ENCODE measurements around the gene PRDM10.

PRDM10 gene

DNA sequence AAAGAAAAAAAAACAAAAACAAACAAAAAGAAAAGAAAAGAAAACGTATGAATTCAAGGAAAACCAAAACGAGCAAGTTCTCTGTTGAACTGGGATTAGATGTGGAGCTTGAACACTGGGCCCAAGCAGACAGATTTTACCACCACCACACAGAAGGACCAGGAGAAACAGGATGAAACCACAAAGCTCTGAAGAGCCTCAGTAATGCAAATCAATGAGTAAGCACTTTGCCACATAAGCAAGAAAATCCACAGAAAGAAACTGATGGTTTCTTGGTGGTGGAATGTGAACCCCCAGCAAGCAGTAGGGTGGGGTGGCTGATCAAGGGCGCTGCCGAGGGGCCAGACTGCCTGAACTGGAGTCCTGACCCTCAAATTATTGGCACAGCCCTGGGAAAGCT, 56.4 kb downstream of the PRDM10 start:
- ChIA-PET CTCF (interaction anchor here (1.0 to 2.3 kb wide), 9 partner anchors 9 to 186 kb away, joined by 3 to 14 read pairs (median 3); no protein-coding TSS in a partner anchor), POLR2A (interaction anchor here (1.3 kb wide), 1 partner anchor 46 kb away, joined by 3 read pairs; no protein-coding TSS in a partner anchor)
- Histone ChIP-seq H3K27me3 (replicated peaks in 2 of 5; ENCODE audit: control insufficient read depth in 4 of 5, insufficient read depth in 5 of 5, low read length in 4 of 5) (no peaks in the 10 kb centered on the region), H3K36me3 (ENCODE audit: control insufficient read depth in 4 of 4, insufficient read depth in 4 of 4, low read length in 3 of 4) (peaks cover 0 to 14% (median 0%) of the 10 kb centered on the region in 4 experiments), H3K4me3 (ENCODE audit: control insufficient read depth in 1 of 7, extremely low read depth in 1 of 7, insufficient read depth in 4 of 7, low read depth in 2 of 7, low read length in 6 of 7) (peak overlapping the region in 1 of 7 experiments; percentile 3), H3K9me3 (ENCODE audit: control extremely low read depth in 1 of 5, control insufficient read depth in 4 of 5, insufficient read depth in 2 of 5, low read depth in 1 of 5, low read length in 4 of 5) (no peaks in the 10 kb centered on the region), H3K4me1 (ENCODE audit: control extremely low read depth in 1 of 4, control insufficient read depth in 4 of 4, insufficient read depth in 4 of 4, low read length in 3 of 4) (peaks cover 16 to 65% (median 48%) of the 10 kb centered on the region in 4 experiments), H3K27ac (ENCODE audit: insufficient read depth in 1 of 2, low read depth in 1 of 2, low read length in 2 of 2, poor library complexity in 1 of 2, severe bottlenecking in 2 of 2) (peak overlapping the region in 1 of 2 experiments; percentile 16)
- WGBS (ENCODE audit: insufficient coverage): no CpG with 5 or more reads among the region's 4 CpGs
- DNase-seq: peak; percentile 25 to 67 (median 58)

- Histone ChIP-seq H3K4me3 (ENCODE audit: control insufficient read depth in 1 of 7, extremely low read depth in 1 of 7, insufficient read depth in 4 of 7, low read depth in 2 of 7, low read length in 6 of 7) (no peak overlapping the region), H3K27ac (ENCODE audit: insufficient read depth in 1 of 2, low read depth in 1 of 2, low read length in 2 of 2, poor library complexity in 1 of 2, severe bottlenecking in 2 of 2) (no peak overlapping the region), H3K4me1 (ENCODE audit: control extremely low read depth in 1 of 4, control insufficient read depth in 4 of 4, insufficient read depth in 4 of 4, low read length in 3 of 4) (peaks cover 10 to 56% (median 39%) of the 10 kb centered on the region in 4 experiments), H3K9me3 (ENCODE audit: control extremely low read depth in 1 of 5, control insufficient read depth in 4 of 5, insufficient read depth in 2 of 5, low read depth in 1 of 5, low read length in 4 of 5) (no peaks in the 10 kb centered on the region), H3K36me3 (ENCODE audit: control insufficient read depth in 4 of 4, insufficient read depth in 4 of 4, low read length in 3 of 4) (peaks cover 0 to 14% (median 0%) of the 10 kb centered on the region in 4 experiments), H3K27me3 (replicated peaks in 2 of 5; ENCODE audit: control insufficient read depth in 4 of 5, insufficient read depth in 5 of 5, low read length in 4 of 5) (no peaks in the 10 kb centered on the region)
- peak; percentile 15 to 52 (median 25) for DNase-seq
- POLR2A ChIA-PET: interaction anchor here (1.3 kb wide), 1 partner anchor 47 kb away, joined by 3 read pairs; no protein-coding TSS in a partner anchor
- WGBS (ENCODE audit: insufficient coverage): 100% methylated on average over 2 of the region's 11 CpGs
- CTCF ChIA-PET: interaction anchor here (1.2 to 2.3 kb wide), 5 partner anchors 10 to 37 kb away, joined by 3 to 14 read pairs (median 5); no protein-coding TSS in a partner anchor
Measured at GRCh38 chr11:129945373-129945772, 57.3 kb downstream of the PRDM10 start.

DNA sequence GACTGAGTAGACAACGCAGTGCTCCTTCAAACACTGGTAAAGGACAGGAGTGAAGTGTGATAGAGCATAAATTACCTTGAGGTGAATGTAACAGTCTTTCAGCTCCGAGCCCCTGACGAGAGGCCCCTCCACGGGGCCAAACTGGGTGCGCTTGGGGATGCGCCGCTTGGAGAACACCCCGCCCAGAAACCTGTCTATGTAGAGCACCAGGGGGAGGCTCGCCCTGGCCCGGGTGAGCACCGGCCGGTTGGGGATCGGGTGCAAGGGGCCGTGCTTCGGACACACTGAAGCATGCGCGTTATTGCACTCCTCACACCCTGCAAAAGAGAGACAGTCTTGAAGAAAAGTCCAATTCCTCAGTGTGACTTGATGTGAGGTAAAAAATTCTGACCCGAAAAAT, 57.9 kb downstream of the PRDM10 start:
- DNase-seq: no peak
- Histone ChIP-seq H3K27ac (ENCODE audit: insufficient read depth in 1 of 2, low read depth in 1 of 2, low read length in 2 of 2, poor library complexity in 1 of 2, severe bottlenecking in 2 of 2) (no peak overlapping the region), H3K9me3 (ENCODE audit: control extremely low read depth in 1 of 5, control insufficient read depth in 4 of 5, insufficient read depth in 2 of 5, low read depth in 1 of 5, low read length in 4 of 5) (no peaks in the 10 kb centered on the region), H3K27me3 (replicated peaks in 2 of 5; ENCODE audit: control insufficient read depth in 4 of 5, insufficient read depth in 5 of 5, low read length in 4 of 5) (no peaks in the 10 kb centered on the region), H3K4me1 (ENCODE audit: control extremely low read depth in 1 of 4, control insufficient read depth in 4 of 4, insufficient read depth in 4 of 4, low read length in 3 of 4) (peaks cover 10 to 49% (median 33%) of the 10 kb centered on the region in 4 experiments), H3K36me3 (ENCODE audit: control insufficient read depth in 4 of 4, insufficient read depth in 4 of 4, low read length in 3 of 4) (peaks cover 0 to 14% (median 0%) of the 10 kb centered on the region in 4 experiments), H3K4me3 (ENCODE audit: control insufficient read depth in 1 of 7, extremely low read depth in 1 of 7, insufficient read depth in 4 of 7, low read depth in 2 of 7, low read length in 6 of 7) (no peak overlapping the region)
- ChIA-PET POLR2A (no interaction called here), CTCF (no interaction called here)
- 95% methylated on average over 17 of the region's 18 CpGs for WGBS (ENCODE audit: insufficient coverage)

- Histone ChIP-seq H3K27ac (ENCODE audit: insufficient read depth in 1 of 2, low read depth in 1 of 2, low read length in 2 of 2, poor library complexity in 1 of 2, severe bottlenecking in 2 of 2) (no peak overlapping the region), H3K4me3 (ENCODE audit: control insufficient read depth in 1 of 7, extremely low read depth in 1 of 7, insufficient read depth in 4 of 7, low read depth in 2 of 7, low read length in 6 of 7) (no peak overlapping the region), H3K27me3 (replicated peaks in 2 of 5; ENCODE audit: control insufficient read depth in 4 of 5, insufficient read depth in 5 of 5, low read length in 4 of 5) (no peaks in the 10 kb centered on the region), H3K4me1 (ENCODE audit: control extremely low read depth in 1 of 4, control insufficient read depth in 4 of 4, insufficient read depth in 4 of 4, low read length in 3 of 4) (peaks cover 3 to 33% (median 18%) of the 10 kb centered on the region in 4 experiments), H3K9me3 (ENCODE audit: control extremely low read depth in 1 of 5, control insufficient read depth in 4 of 5, insufficient read depth in 2 of 5, low read depth in 1 of 5, low read length in 4 of 5) (no peaks in the 10 kb centered on the region), H3K36me3 (ENCODE audit: control insufficient read depth in 4 of 4, insufficient read depth in 4 of 4, low read length in 3 of 4) (peaks cover 0 to 17% (median 0%) of the 10 kb centered on the region in 4 experiments)
- no peak for DNase-seq
- ChIA-PET POLR2A (no interaction called here), CTCF (interaction anchor here (1.2 to 5.6 kb wide), 4 partner anchors 8 to 188 kb away, joined by 3 to 28 read pairs (median 4); no protein-coding TSS in a partner anchor)
Measured at GRCh38 chr11:129943036-129943435, 59.6 kb downstream of the PRDM10 start.

DNA sequence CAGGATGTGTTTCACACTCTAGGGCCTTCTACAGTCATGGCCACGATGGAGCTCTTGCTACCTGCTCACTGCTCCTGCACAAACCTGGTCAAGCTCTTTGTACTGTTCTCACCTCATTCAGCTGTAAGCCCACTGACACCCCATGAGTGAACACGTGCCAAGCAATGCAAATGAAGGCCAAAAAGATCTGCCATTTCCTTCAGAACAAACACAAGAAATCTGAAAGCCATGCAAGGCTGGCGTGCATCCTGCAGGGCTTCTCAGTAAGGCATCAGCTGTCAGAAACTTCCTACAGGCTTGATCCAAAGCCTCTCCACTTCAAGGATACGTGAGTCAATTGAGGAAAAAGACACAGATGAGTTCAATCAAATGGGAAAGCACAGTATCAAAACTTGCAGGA, 63.1 kb downstream of the PRDM10 start:
- no peaks in the 10 kb centered on the region for H3K9me3 ChIP-seq (ENCODE audit: control extremely low read depth in 1 of 5, control insufficient read depth in 4 of 5, insufficient read depth in 2 of 5, low read depth in 1 of 5, low read length in 4 of 5)
- POLR2A ChIA-PET: no interaction called here
- no peak for DNase-seq
- no peak overlapping the region for H3K27ac ChIP-seq (ENCODE audit: insufficient read depth in 1 of 2, low read depth in 1 of 2, low read length in 2 of 2, poor library complexity in 1 of 2, severe bottlenecking in 2 of 2)
- peaks cover 0 to 3% (median 0%) of the 10 kb centered on the region in 4 experiments for H3K4me1 ChIP-seq (ENCODE audit: control extremely low read depth in 1 of 4, control insufficient read depth in 4 of 4, insufficient read depth in 4 of 4, low read length in 3 of 4)
- WGBS (ENCODE audit: insufficient coverage): 100% methylated on average over 3 of the region's 4 CpGs
- CTCF ChIA-PET: interaction anchor here (1.0 to 5.6 kb wide), 4 partner anchors 10 to 53 kb away, joined by 3 to 28 read pairs (median 4); no protein-coding TSS in a partner anchor
- H3K4me3 ChIP-seq (ENCODE audit: control insufficient read depth in 1 of 7, extremely low read depth in 1 of 7, insufficient read depth in 4 of 7, low read depth in 2 of 7, low read length in 6 of 7): no peak overlapping the region
- peaks cover 0 to 14% (median 0%) of the 10 kb centered on the region in 4 experiments for H3K36me3 ChIP-seq (ENCODE audit: control insufficient read depth in 4 of 4, insufficient read depth in 4 of 4, low read length in 3 of 4)
- no peaks in the 10 kb centered on the region for H3K27me3 ChIP-seq (replicated peaks in 2 of 5; ENCODE audit: control insufficient read depth in 4 of 5, insufficient read depth in 5 of 5, low read length in 4 of 5)

DNA sequence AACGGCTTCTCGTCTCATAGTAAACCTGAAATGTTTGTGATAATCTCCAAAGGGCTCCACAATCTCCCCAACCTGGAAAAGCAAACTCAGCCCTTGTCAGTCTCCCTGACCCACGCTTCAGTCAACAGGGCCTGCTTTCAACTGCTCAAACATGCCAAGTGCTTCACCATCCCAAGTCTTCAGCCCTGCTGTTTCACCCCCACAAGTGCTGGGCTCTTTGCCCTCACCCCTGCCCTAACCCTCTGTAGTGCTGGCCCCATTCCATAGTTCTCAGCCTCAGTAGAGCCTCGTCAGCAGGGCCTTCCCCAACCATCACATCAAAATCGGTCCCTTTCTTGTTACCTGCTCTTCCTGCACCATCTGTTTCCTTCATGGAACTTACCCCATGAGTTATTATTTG, 63.9 kb downstream of the PRDM10 start:
- Histone ChIP-seq H3K4me1 (ENCODE audit: control extremely low read depth in 1 of 4, control insufficient read depth in 4 of 4, insufficient read depth in 4 of 4, low read length in 3 of 4) (peaks cover 0 to 3% (median 0%) of the 10 kb centered on the region in 4 experiments), H3K27me3 (replicated peaks in 2 of 5; ENCODE audit: control insufficient read depth in 4 of 5, insufficient read depth in 5 of 5, low read length in 4 of 5) (no peaks in the 10 kb centered on the region), H3K36me3 (ENCODE audit: control insufficient read depth in 4 of 4, insufficient read depth in 4 of 4, low read length in 3 of 4) (peaks cover 0 to 19% (median 5%) of the 10 kb centered on the region in 4 experiments), H3K4me3 (ENCODE audit: control insufficient read depth in 1 of 7, extremely low read depth in 1 of 7, insufficient read depth in 4 of 7, low read depth in 2 of 7, low read length in 6 of 7) (no peak overlapping the region), H3K27ac (ENCODE audit: insufficient read depth in 1 of 2, low read depth in 1 of 2, low read length in 2 of 2, poor library complexity in 1 of 2, severe bottlenecking in 2 of 2) (no peak overlapping the region), H3K9me3 (ENCODE audit: control extremely low read depth in 1 of 5, control insufficient read depth in 4 of 5, insufficient read depth in 2 of 5, low read depth in 1 of 5, low read length in 4 of 5) (no peaks in the 10 kb centered on the region)
- no peak for DNase-seq
- ChIA-PET CTCF (interaction anchor here (1.3 to 5.6 kb wide), 2 partner anchors 9 to 54 kb away, joined by 6 to 28 read pairs; no protein-coding TSS in a partner anchor), POLR2A (no interaction called here)
- 89% methylated on average over 5 of the region's 5 CpGs for WGBS (ENCODE audit: insufficient coverage)

DNA sequence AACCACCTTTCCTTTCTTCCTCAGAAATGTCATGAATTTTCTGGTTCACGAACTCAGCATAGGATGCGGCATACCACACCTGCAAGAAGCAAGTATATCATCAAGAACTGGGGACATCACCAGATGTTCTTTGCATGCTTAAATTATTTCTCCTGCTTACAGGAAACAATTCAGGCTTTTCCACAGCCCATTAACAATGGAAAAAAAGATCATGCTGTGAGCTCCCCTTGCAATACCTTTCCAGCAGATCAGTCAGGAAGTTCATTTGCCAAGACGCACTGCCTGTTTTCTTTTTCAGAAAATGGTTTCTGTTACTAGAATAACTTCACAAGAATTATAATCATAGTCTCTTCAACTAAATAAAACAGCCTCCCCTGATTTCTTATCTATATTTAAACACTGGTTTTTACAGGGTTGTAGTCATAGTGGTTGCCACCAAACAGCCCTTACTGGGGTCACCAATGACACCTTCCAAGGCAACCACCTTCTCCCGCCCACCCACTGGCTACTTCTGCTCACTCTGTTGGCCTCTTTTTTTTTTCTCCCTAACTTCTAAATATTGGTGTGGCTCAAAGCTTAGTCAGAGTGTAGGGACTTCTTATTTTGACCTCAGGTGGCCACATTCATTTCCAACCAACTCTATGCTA, 64.9 kb downstream of the PRDM10 start:
- Histone ChIP-seq H3K9me3 (ENCODE audit: control extremely low read depth in 1 of 5, control insufficient read depth in 4 of 5, insufficient read depth in 2 of 5, low read depth in 1 of 5, low read length in 4 of 5) (no peaks in the 10 kb centered on the region), H3K27me3 (replicated peaks in 2 of 5; ENCODE audit: control insufficient read depth in 4 of 5, insufficient read depth in 5 of 5, low read length in 4 of 5) (no peaks in the 10 kb centered on the region), H3K4me3 (ENCODE audit: control insufficient read depth in 1 of 7, extremely low read depth in 1 of 7, insufficient read depth in 4 of 7, low read depth in 2 of 7, low read length in 6 of 7) (no peak overlapping the region), H3K27ac (ENCODE audit: insufficient read depth in 1 of 2, low read depth in 1 of 2, low read length in 2 of 2, poor library complexity in 1 of 2, severe bottlenecking in 2 of 2) (no peak overlapping the region), H3K4me1 (ENCODE audit: control extremely low read depth in 1 of 4, control insufficient read depth in 4 of 4, insufficient read depth in 4 of 4, low read length in 3 of 4) (peaks cover 0 to 3% (median 0%) of the 10 kb centered on the region in 4 experiments), H3K36me3 (ENCODE audit: control insufficient read depth in 4 of 4, insufficient read depth in 4 of 4, low read length in 3 of 4) (peaks cover 0 to 20% (median 6%) of the 10 kb centered on the region in 4 experiments)
- CTCF ChIA-PET: no interaction called here
- POLR2A ChIA-PET: interaction anchor here (0.6 kb wide), 1 partner anchor 27 kb away, joined by 3 read pairs; no protein-coding TSS in a partner anchor
- 84% methylated on average over 4 of the region's 4 CpGs for WGBS (ENCODE audit: insufficient coverage)
- no peak for DNase-seq
